GM12891 (cell line): Measurements from ENCODE around the gene PSMG1.
A peak's percentile ranks its signal among the peaks of the same experiment; 100 is the strongest.

Experiments
- DNase-seq: peaks from one replicate; pipeline ENCODE4 v3.0.0; 2011; ENCODE audit warnings: low spot score; ENCODE audit not compliant: insufficient read length
- FAIRE-seq: peaks from 2 replicates; lab custom pipeline; 2011; peaks lifted over from hg19 to GRCh38; lab: Jason Lieb, UNC
- PAX5 ChIP-seq: IDR thresholded peaks from 2 replicates; pipeline ENCODE4 v1.6.1; 2011; ENCODE audit warnings: low read length, moderate library complexity, mild to moderate bottlenecking; ENCODE audit not compliant: insufficient read depth, severe bottlenecking
- POLR2A ChIP-seq: IDR thresholded peaks from 2 replicates; pipeline ENCODE4 v1.6.1; 2011; ENCODE audit warnings: low read depth, low read length, control low read depth
- POLR2AphosphoS5 ChIP-seq: IDR thresholded peaks from 2 replicates; pipeline ENCODE4 v1.6.1; 2011; ENCODE audit warnings: low read depth, low read length, control low read depth
- POU2F2 ChIP-seq: IDR thresholded peaks from 2 replicates; pipeline ENCODE4 v1.6.1; 2011; ENCODE audit warnings: low read depth, mild to moderate bottlenecking, control low read depth, low read length, moderate library complexity
- SPI1 ChIP-seq: IDR thresholded peaks from 2 replicates; pipeline ENCODE4 v1.6.1; 2011; ENCODE audit warnings: low read depth, low read length, control low read depth
- TAF1 ChIP-seq: IDR thresholded peaks from 2 replicates; pipeline ENCODE4 v1.6.1; 2011; ENCODE audit warnings: low read depth, low read length, control low read depth

PSMG1 gene

GRCh38 chr21:39189857-39190604, 6.8 kb upstream of the PSMG1 start:
- FAIRE-seq (no peak), DNase-seq (no peak)
- TF ChIP-seq POU2F2 (no peak), POLR2AphosphoS5 (no peak), TAF1 (no peak), POLR2A (no peak), SPI1 (no peak), PAX5 (no peak)

- no peak for DNase-seq
- TF ChIP-seq TAF1 = no peak
- no peak for TF ChIP-seq SPI1
- TF ChIP-seq PAX5 = no peak
- TF ChIP-seq POLR2AphosphoS5 = no peak
- no peak for TF ChIP-seq POU2F2
- TF ChIP-seq POLR2A = no peak
- FAIRE-seq = peak; percentile 26
Observed at GRCh38 chr21:39188521-39189139, 5.4 kb upstream of the PSMG1 start.

GRCh38 chr21:39187141-39187540, 3.9 kb upstream of the PSMG1 start:
- no peak for FAIRE-seq
- no peak for DNase-seq
- 0 out of 2 replicates have a peak, but pooled peaks have one; percentile 18 for TF ChIP-seq POU2F2
- no peak for TF ChIP-seq POLR2AphosphoS5

- DNase-seq (no peak), FAIRE-seq (no peak)
- TF ChIP-seq PAX5 (no peak), POLR2A (no peak), SPI1 (no peak), POU2F2 (no peak), TAF1 (no peak), POLR2AphosphoS5 (no peak)
Observed at GRCh38 chr21:39186676-39187075, 3.4 kb upstream of the PSMG1 start.

- TF ChIP-seq POLR2A = no peak
- TF ChIP-seq TAF1 = no peak
- no peak for TF ChIP-seq SPI1
- TF ChIP-seq POLR2AphosphoS5 = no peak
- no peak for TF ChIP-seq POU2F2
- no peak for TF ChIP-seq PAX5
- no peak for DNase-seq
- FAIRE-seq = no peak
Observed at GRCh38 chr21:39185157-39185556, 1.9 kb upstream of the PSMG1 start.

GRCh38 chr21:39184050-39184980, 1.1 kb upstream of the PSMG1 start:
- TF ChIP-seq SPI1 = no peak
- no peak for TF ChIP-seq POLR2AphosphoS5
- TF ChIP-seq PAX5 = no peak
- TF ChIP-seq POLR2A = no peak
- no peak for TF ChIP-seq TAF1
- no peak for TF ChIP-seq POU2F2
- DNase-seq (no peak), FAIRE-seq (no peak)

- no peak for TF ChIP-seq POU2F2
- no peak for TF ChIP-seq POLR2AphosphoS5
- TF ChIP-seq TAF1 = no peak
- TF ChIP-seq SPI1 = no peak
- no peak for TF ChIP-seq POLR2A
- no peak for TF ChIP-seq PAX5
- DNase-seq (no peak), FAIRE-seq (peak; percentile 16)
Observed at GRCh38 chr21:39182484-39183271, 573 bp downstream of the PSMG1 start.

GRCh38 chr21:39182016-39182415, 1.2 kb downstream of the PSMG1 start:
- DNase-seq = no peak
- FAIRE-seq = peak; percentile 41
- TF ChIP-seq POLR2A (no peak), POU2F2 (no peak), PAX5 (no peak), SPI1 (no peak), POLR2AphosphoS5 (no peak), TAF1 (no peak)

GRCh38 chr21:39181205-39181818, 1.9 kb downstream of the PSMG1 start:
- TF ChIP-seq SPI1 (no peak), POLR2AphosphoS5 (no peak), TAF1 (no peak), POLR2A (no peak), PAX5 (no peak)
- FAIRE-seq (no peak), DNase-seq (no peak)
